SK-N-SH (cell line): ENCODE data around the gene MYPOP. TPM values are rescaled to one million over a fixed set of nuclear protein-coding genes. Genes with fewer than 3 reads are reported as not detected.

ENCODE experiments used
- CTCF ChIA-PET: fragments of 300-600, 350-600 bp; formaldehyde crosslinking; extraction: SDS; loops from one replicate; lab custom pipeline; 2021; lab: Yijun Ruan, JAX
- POLR2A ChIA-PET: fragments of 350-600 bp; sonication (Branson Sonifier 250); formaldehyde crosslinking; extraction: SDS; loops from one replicate; lab custom pipeline; 2020; ENCODE audit warnings: antibody characterized with exemption, inconsistent platforms; lab: Yijun Ruan, JAX
- DNase-seq: peaks from one replicate; pipeline ENCODE4 v3.0.0; 2012
- H2AFZ ChIP-seq: fragments of 200-600 bp; sonication (generic); 2 replicates; pipeline ENCODE4 v1.8.1; 2016; ENCODE audit warnings: antibody characterized with exemption, mild to moderate bottlenecking, low read depth
- H3F3A ChIP-seq: fragments of 200-600 bp; sonication (generic); replicated peaks from 2 replicates; pipeline ENCODE3; 2016; ENCODE audit warnings: antibody characterized with exemption, mild to moderate bottlenecking; ENCODE audit not compliant: insufficient read depth
- H3K27ac ChIP-seq, 2 experiments: fragments of 200-500 bp in 1 of 2; fragments of 200-600 bp in 1 of 2; sonication (Bioruptor generic) in 1 of 2; sonication (generic), shearing (Covaris generic) in 1 of 2; 2 replicates each; pipeline versions ENCODE4 v1.5.1 to v1.6.1; 2014 to 2016; ENCODE audit warnings: low read depth in 2 of 2, inconsistent platforms in 1 of 2, low read length in 1 of 2, mild to moderate bottlenecking in 1 of 2, mixed read lengths in 1 of 2
- H3K27me3 ChIP-seq: fragments of 200-600 bp; sonication (generic), shearing (Covaris generic); 2 replicates; pipeline ENCODE4 v1.6.1; 2016; ENCODE audit warnings: mixed run types; ENCODE audit not compliant: insufficient read depth
- H3K36me3 ChIP-seq, 2 experiments: fragments of 200-500 bp in 1 of 2; fragments of 200-600 bp in 1 of 2; sonication (Bioruptor generic) in 1 of 2; sonication (generic) in 1 of 2; replicated peaks in 1 of 2; 2 replicates each; pipeline versions ENCODE3 to v1.5.1; 2014 to 2016; ENCODE audit warnings: low read length in 1 of 2, mild to moderate bottlenecking in 1 of 2; ENCODE audit not compliant: insufficient read depth in 2 of 2, control insufficient read depth in 1 of 2
- H3K4me1 ChIP-seq, 2 experiments: fragments of 200-500 bp in 1 of 2; fragments of 200-600 bp in 1 of 2; sonication (Bioruptor generic) in 1 of 2; sonication (generic), shearing (Covaris generic) in 1 of 2; 2 replicates each; pipeline versions ENCODE4 v1.5.1 to v1.6.1; 2014 to 2016; ENCODE audit warnings: low read depth in 1 of 2, low read length in 1 of 2, mixed run types in 1 of 2; ENCODE audit not compliant: insufficient read depth in 2 of 2, control insufficient read depth in 1 of 2
- H3K4me2 ChIP-seq: fragments of 200-600 bp; sonication (generic), shearing (Covaris generic); 2 replicates; pipeline ENCODE4 v1.6.1; 2017; ENCODE audit warnings: mixed run types
- H3K4me3 ChIP-seq, 2 experiments: fragments of 200-500 bp in 1 of 2; fragments of 200-600 bp in 1 of 2; sonication (Bioruptor generic) in 1 of 2; sonication (generic), shearing (Covaris generic) in 1 of 2; 2 replicates each; pipeline versions ENCODE4 v1.5.1 to v1.8.1; 2014 to 2016; ENCODE audit warnings: low read depth in 2 of 2, inconsistent platforms in 1 of 2, low read length in 1 of 2, mild to moderate bottlenecking in 1 of 2, mixed read lengths in 1 of 2, moderate library complexity in 1 of 2
- H3K79me2 ChIP-seq: fragments of 200-600 bp; sonication (generic); 2 replicates; pipeline ENCODE4 v1.8.1; 2017; ENCODE audit warnings: mild to moderate bottlenecking; ENCODE audit not compliant: insufficient read depth
- H3K9ac ChIP-seq: fragments of 200-600 bp; sonication (generic); 2 replicates; pipeline ENCODE4 v1.6.1; 2017; ENCODE audit warnings: mixed run types
- H3K9me2 ChIP-seq: fragments of 200-600 bp; sonication (generic); 2 replicates; pipeline ENCODE4 v1.6.1; 2017; ENCODE audit warnings: mixed run types
- H3K9me3 ChIP-seq: fragments of 200-600 bp; sonication (generic); 2 replicates; pipeline ENCODE4 v1.6.1; 2017; ENCODE audit warnings: mixed run types, mild to moderate bottlenecking, moderate library complexity
- H4K20me1 ChIP-seq: fragments of 200-600 bp; sonication (generic); 2 replicates; pipeline ENCODE4 v1.6.1; 2017; ENCODE audit warnings: mild to moderate bottlenecking, mixed run types; ENCODE audit not compliant: insufficient read depth
- CTCF ChIP-seq: fragments of 200-600 bp; sonication (generic); IDR thresholded peaks from 2 replicates; pipeline ENCODE4 v1.6.1; 2017; ENCODE audit warnings: antibody characterized with exemption, mild to moderate bottlenecking, moderate library complexity
- ELF1 ChIP-seq: IDR thresholded peaks from 2 replicates; pipeline ENCODE4 v1.4.0; 2012
- FOXJ3 ChIP-seq: sonication (generic); formaldehyde crosslinking; IDR thresholded peaks from 2 replicates; pipeline ENCODE4 v1.5.1; 2020; ENCODE audit warnings: mild to moderate bottlenecking, missing genetic modification reagents
- FOXM1 ChIP-seq: IDR thresholded peaks from 2 replicates; pipeline ENCODE4 v1.4.0; 2012; ENCODE audit warnings: low read depth, mild to moderate bottlenecking
- MAX ChIP-seq: IDR thresholded peaks from 2 replicates; pipeline ENCODE4 v1.4.0; 2012; ENCODE audit warnings: low read depth
- MXI1 ChIP-seq: IDR thresholded peaks from 2 replicates; pipeline ENCODE4 v1.6.1; 2012; ENCODE audit warnings: mild to moderate bottlenecking, low read depth, low read length, improper control_type of control experiment
- RAD21 ChIP-seq: IDR thresholded peaks from 2 replicates; pipeline ENCODE4 v1.6.1; 2012; ENCODE audit warnings: mild to moderate bottlenecking, low read length
- RFX5 ChIP-seq: IDR thresholded peaks from 2 replicates; pipeline ENCODE4 v1.6.1; 2012; ENCODE audit warnings: mild to moderate bottlenecking, improper control_type of control experiment, low read length
- TAF1 ChIP-seq: IDR thresholded peaks from 2 replicates; pipeline ENCODE4 v1.6.1; 2012; ENCODE audit warnings: low read depth, mild to moderate bottlenecking, low read length, moderate library complexity, borderline replicate concordance
- USF1 ChIP-seq: IDR thresholded peaks from 2 replicates; pipeline ENCODE4 v1.4.0; 2012; ENCODE audit warnings: low read depth, borderline replicate concordance
- USF2 ChIP-seq: fragments of 150-350 bp; IDR thresholded peaks from 2 replicates; pipeline ENCODE4 v1.6.1; 2017; ENCODE audit warnings: antibody characterized with exemption, low read length, low read depth, borderline replicate concordance
- WGBS: methylation state at CpG from one replicate; pipeline ENCODE4 v1.1.6; 2017; ENCODE audit warnings: low lambda C conversion rate; 5-methylcytosine and 5-hydroxymethylcytosine counted together
- polyA plus RNA-seq, 3 experiments: library from polyadenylated mRNA; depleted of rRNA; stranded (reverse); fragments of >200 nt; gene quantifications; 2 replicates each; pipeline ENCODE4 v1.2.3, GENCODE V29; 2012
- TF ChIP-seq, protein P1 (sequence below): IDR thresholded peaks from 2 replicates; pipeline ENCODE4; 2012
- TF ChIP-seq, protein P2 (sequence below): IDR thresholded peaks from 2 replicates; pipeline ENCODE4 v1.4.0; 2012; ENCODE audit warnings: low read depth, borderline replicate concordance

Gene MYPOP
- polyA plus RNA-seq, 1 of the 3 experiments (the other 2 are of a cell fraction), result 5.1 TPM

- 96% methylated on average over 2 of the region's 2 CpGs for WGBS
- H3K27me3 ChIP-seq, result no peaks in the 10 kb centered on the region
- no peak overlapping the region for H3K4me2 ChIP-seq
- no peak overlapping the region for H3K4me3 ChIP-seq
- H4K20me1 ChIP-seq, result peaks cover 30% of the 10 kb centered on the region
- H3K27ac ChIP-seq, result no peak overlapping the region
- H3K9me2 ChIP-seq, result no peaks in the 10 kb centered on the region
- peaks cover 3% of the 10 kb centered on the region for H3F3A ChIP-seq
- ChIA-PET CTCF (interaction anchor here (1.0 to 9.9 kb wide), 3 partner anchors 12 to 137 kb away, joined by 3 to 130 read pairs (median 121); partner anchors contain the start of genes FOXA3, RSPH6A and SYMPK), POLR2A (interaction anchor here (1.1 kb wide), 1 partner anchor 15 kb away, joined by 3 read pairs; the partner anchor contains the start of gene FOXA3)
- peaks cover 21% of the 10 kb centered on the region for H3K79me2 ChIP-seq
- TF ChIP-seq RFX5, result no peak
- TF ChIP-seq FOXM1, result no peak
- no peak for DNase-seq
- H2AFZ ChIP-seq, result no peak overlapping the region
- H3K9ac ChIP-seq, result no peak overlapping the region
- H3K4me1 ChIP-seq, result peaks cover 3 to 32% of the 10 kb centered on the region in 2 experiments; a peak in 2 of 4 replicates
- H3K36me3 ChIP-seq, result peaks cover 3 to 25% of the 10 kb centered on the region in 2 experiments
- H3K9me3 ChIP-seq, result no peaks in the 10 kb centered on the region
Measured at GRCh38 chr19:45879971-45880370, 22.4 kb downstream of the MYPOP start.

DNA sequence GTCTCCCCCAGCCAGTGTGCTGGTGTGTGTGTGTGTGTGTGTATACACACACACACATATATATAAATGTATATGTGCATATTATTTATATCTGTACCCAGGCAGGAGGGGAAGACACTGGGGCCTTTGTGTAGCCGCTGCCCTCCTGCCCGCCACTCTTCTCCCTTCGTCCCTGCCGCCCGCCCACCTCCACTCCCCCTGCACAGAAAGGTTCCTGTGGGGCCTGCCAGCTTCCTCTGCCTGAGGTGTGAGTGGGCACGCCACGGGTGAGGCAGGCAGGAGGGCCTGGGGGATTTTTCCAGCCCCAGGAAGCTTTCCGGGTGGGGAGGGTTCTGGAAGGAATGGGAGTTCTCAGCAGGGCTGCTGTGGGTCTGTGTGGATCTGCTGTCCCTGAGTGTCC, 23.4 kb downstream of the MYPOP start:
- no peaks in the 10 kb centered on the region for H3K9me3 ChIP-seq
- POLR2A ChIA-PET, result no interaction called here
- TF ChIP-seq FOXJ3 (CRISPR knock-in tag) (no peak), TAF1 (no peak), MXI1 (no peak), USF1 (no peak), MAX (no peak), CTCF (no peak), RAD21 (no peak), USF2 (no peak), ELF1 (no peak)
- TF ChIP-seq, protein P1, sequence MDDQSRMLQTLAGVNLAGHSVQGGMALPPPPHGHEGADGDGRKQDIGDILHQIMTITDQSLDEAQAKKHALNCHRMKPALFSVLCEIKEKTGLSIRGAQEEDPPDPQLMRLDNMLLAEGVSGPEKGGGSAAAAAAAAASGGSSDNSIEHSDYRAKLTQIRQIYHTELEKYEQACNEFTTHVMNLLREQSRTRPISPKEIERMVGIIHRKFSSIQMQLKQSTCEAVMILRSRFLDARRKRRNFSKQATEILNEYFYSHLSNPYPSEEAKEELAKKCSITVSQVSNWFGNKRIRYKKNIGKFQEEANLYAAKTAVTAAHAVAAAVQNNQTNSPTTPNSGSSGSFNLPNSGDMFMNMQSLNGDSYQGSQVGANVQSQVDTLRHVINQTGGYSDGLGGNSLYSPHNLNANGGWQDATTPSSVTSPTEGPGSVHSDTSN, result no peak
- TF ChIP-seq, protein P2, sequence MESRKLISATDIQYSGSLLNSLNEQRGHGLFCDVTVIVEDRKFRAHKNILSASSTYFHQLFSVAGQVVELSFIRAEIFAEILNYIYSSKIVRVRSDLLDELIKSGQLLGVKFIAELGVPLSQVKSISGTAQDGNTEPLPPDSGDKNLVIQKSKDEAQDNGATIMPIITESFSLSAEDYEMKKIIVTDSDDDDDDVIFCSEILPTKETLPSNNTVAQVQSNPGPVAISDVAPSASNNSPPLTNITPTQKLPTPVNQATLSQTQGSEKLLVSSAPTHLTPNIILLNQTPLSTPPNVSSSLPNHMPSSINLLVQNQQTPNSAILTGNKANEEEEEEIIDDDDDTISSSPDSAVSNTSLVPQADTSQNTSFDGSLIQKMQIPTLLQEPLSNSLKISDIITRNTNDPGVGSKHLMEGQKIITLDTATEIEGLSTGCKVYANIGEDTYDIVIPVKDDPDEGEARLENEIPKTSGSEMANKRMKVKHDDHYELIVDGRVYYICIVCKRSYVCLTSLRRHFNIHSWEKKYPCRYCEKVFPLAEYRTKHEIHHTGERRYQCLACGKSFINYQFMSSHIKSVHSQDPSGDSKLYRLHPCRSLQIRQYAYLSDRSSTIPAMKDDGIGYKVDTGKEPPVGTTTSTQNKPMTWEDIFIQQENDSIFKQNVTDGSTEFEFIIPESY, result no peak
- H3K4me2 ChIP-seq, result no peak overlapping the region
- H3K79me2 ChIP-seq, result peaks cover 12% of the 10 kb centered on the region
- peak; percentile 38 for DNase-seq
- H3K9ac ChIP-seq, result no peak overlapping the region
- no peak overlapping the region for H2AFZ ChIP-seq
- H4K20me1 ChIP-seq, result peaks cover 21% of the 10 kb centered on the region
- WGBS, result 93% methylated on average over 8 of the region's 8 CpGs
- no peak overlapping the region for H3K4me3 ChIP-seq
- H3F3A ChIP-seq, result peaks cover 3% of the 10 kb centered on the region
- H3K27ac ChIP-seq, result no peak overlapping the region
- H3K4me1 ChIP-seq, result peaks cover 3 to 23% of the 10 kb centered on the region in 2 experiments; a peak in 2 of 4 replicates
- no peaks in the 10 kb centered on the region for H3K9me2 ChIP-seq
- peaks cover 3 to 18% of the 10 kb centered on the region in 2 experiments for H3K36me3 ChIP-seq
- no peaks in the 10 kb centered on the region for H3K27me3 ChIP-seq
- CTCF ChIA-PET, result interaction anchor here (8.7 to 9.9 kb wide), 2 partner anchors 11 to 62 kb away, joined by 121 to 130 read pairs; partner anchors contain the start of genes FOXA3, RSPH6A and SYMPK
